BE2C (cell line): Measurements from ENCODE around the gene METRNL.

ENCODE experiments used
- DNase-seq: peaks from one replicate; pipeline ENCODE4 v3.0.0-alpha.2; 2020
- H3K27me3 ChIP-seq: fragments of 250-450 bp; sonication (Bioruptor Pico); 2 replicates; pipeline ENCODE4 v1.5.1; 2020; ENCODE audit warnings: mild to moderate bottlenecking
- H3K36me3 ChIP-seq: fragments of 250-450 bp; sonication (Bioruptor Pico); 2 replicates; pipeline ENCODE4 v1.5.1; 2020; ENCODE audit warnings: mild to moderate bottlenecking
- H3K4me1 ChIP-seq: fragments of 250-450 bp; sonication (Bioruptor Pico); 2 replicates; pipeline ENCODE4 v1.5.1; 2020
- H3K4me3 ChIP-seq: 2 replicates; pipeline ENCODE4 v1.5.1; 2011; ENCODE audit warnings: low read depth, low read length
- H3K9me3 ChIP-seq: fragments of 250-450 bp; sonication (Bioruptor Pico); 2 replicates; pipeline ENCODE4 v1.5.1; 2020
- CTCF ChIP-seq: IDR thresholded peaks from 2 replicates; pipeline ENCODE4 v1.5.1; 2012; ENCODE audit warnings: mild to moderate bottlenecking, low read depth, low read length

The METRNL gene

DNA sequence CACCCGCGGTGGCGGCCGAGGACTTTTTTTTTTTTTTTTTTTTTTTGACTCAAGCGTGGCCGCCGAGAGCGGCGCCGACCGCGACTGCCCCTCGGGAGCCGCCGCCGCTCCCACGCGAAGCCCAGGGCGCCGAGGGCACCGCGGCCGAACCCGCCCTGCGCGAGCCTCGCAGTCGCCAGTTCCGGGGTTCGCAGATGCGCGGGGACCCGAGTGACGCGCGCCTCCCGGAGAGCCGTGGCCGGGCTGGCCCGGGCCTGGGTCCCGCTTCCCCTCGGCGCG lies 1.1 kb downstream of the METRNL start:
- H3K36me3 ChIP-seq: no peaks in the 10 kb centered on the region
- no peaks in the 10 kb centered on the region for H3K9me3 ChIP-seq
- H3K4me3 ChIP-seq: no peak overlapping the region; the same call in none of the 2 replicates
- H3K4me1 ChIP-seq: peaks cover 8% of the 10 kb centered on the region; the same call in 1 of the 2 replicates
- DNase-seq: no peak
- H3K27me3 ChIP-seq: peaks cover 30% of the 10 kb centered on the region
- TF ChIP-seq CTCF: no peak

DNA sequence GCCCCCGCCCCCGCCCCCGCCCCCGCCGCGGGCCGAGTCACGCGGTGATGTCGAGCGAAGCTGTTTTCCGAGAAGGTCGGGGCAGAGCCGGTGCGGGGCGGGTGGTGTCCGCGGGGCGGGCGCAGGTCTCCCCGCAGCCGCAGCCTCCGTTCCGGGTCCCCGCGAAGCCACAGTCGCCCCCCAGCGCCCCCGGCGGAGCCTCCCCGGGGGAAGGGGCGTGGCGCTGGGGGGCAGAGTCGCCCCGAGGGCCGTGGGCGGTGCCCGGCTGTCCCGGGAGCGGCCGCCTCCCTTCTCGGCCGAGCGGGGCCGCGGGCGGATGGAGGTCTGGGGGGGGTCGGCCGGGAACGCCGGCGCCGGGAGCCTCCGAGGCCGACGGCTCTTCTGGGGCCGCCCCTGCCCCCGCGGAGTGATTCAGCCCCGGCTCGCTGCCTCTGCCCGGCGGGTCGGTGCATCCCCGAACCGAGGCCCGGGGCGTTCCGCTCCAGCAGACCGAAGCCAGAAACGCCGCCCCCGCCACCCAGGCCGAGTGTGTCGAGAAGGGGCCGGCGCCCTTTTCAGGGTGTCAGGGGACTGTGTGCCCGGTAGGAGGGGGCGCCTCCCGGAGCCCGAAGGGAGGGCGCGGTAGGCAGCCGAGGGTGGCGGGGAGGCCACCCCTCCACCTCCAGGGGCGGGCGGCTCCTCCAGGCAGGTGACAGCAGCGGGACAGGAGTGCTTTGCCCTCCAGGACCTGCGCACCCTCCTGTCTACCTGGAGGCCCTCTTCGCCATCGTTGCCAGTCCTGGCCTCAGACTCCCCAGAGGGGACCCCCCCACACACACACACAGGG lies 1.7 kb downstream of the METRNL start:
- DNase-seq: no peak
- Histone ChIP-seq H3K4me1 (peaks cover 8% of the 10 kb centered on the region; the same call in 1 of the 2 replicates), H3K27me3 (peaks cover 30% of the 10 kb centered on the region), H3K9me3 (no peaks in the 10 kb centered on the region), H3K4me3 (peak overlapping the region; percentile 14; the same call in 1 of the 2 replicates), H3K36me3 (no peaks in the 10 kb centered on the region)
- no peak for TF ChIP-seq CTCF

- DNase-seq: no peak
- Histone ChIP-seq H3K27me3 (peaks cover 30% of the 10 kb centered on the region), H3K4me3 (no peak overlapping the region), H3K9me3 (no peaks in the 10 kb centered on the region), H3K4me1 (peaks cover 8% of the 10 kb centered on the region; the same call in 1 of the 2 replicates), H3K36me3 (no peaks in the 10 kb centered on the region)
- no peak for TF ChIP-seq CTCF
These were observed 2.3 kb downstream of the METRNL start for GRCh38 chr17:83081684-83082201.

DNA sequence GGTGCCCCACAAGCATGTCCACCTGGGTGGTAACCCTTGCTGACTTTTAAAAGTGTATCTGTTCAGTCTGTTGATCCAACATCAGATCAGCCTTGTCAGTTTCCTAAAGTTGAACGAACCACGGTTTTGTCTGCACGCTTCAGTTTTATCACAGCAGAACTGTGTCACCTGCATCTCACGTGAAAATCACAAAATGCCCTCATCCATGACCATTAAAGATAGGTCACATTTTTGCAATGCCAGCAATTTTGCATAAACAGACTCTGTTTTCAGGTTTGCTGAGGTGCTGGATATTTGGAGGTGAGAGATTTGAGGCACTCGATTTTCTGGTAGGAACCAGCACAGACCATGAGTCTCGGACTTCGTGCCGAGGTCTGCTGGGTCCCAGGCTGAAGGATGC lies 3.0 kb downstream of the METRNL start:
- Histone ChIP-seq H3K4me1 (peaks cover 8% of the 10 kb centered on the region; the same call in 1 of the 2 replicates), H3K27me3 (peaks cover 30% of the 10 kb centered on the region), H3K36me3 (no peaks in the 10 kb centered on the region), H3K4me3 (no peak overlapping the region), H3K9me3 (no peaks in the 10 kb centered on the region)
- no peak for DNase-seq
- TF ChIP-seq CTCF: no peak

DNA sequence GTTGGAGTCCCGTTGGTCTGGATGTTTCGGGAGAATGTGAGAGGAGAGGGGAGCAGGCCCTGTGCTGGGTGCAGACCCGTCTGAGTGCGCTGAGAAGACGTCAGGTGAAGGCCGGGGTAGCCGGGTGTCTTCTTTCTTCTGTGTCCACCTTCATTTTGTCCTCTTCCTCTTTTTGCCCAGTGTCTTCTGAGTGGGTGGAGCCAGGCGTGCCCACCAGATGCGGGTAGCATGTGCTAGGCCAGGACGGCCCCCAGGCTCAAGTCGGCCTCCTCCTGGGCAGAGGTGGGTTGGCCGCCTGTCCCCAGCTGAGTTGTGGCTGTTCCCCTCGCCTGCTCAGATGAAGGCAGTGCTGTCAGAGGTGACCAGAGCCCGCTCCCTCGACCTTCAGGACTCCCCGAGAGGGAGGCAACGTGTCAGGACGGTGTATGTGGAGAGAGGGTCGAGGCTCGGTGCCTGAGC lies 3.5 kb downstream of the METRNL start:
- Histone ChIP-seq H3K27me3 (peaks cover 30% of the 10 kb centered on the region), H3K4me3 (no peak overlapping the region), H3K4me1 (peaks cover 8% of the 10 kb centered on the region; the same call in 1 of the 2 replicates), H3K9me3 (no peaks in the 10 kb centered on the region), H3K36me3 (no peaks in the 10 kb centered on the region)
- DNase-seq: no peak
- no peak for TF ChIP-seq CTCF
